NCI-H1092 (cell line): ENCODE data around the gene IFIT1.
"Not testable (repeated sequence)": the region's sequence is repeated elsewhere in the genome, so short reads cannot be mapped to it uniquely, and the experiment has no call there.

ENCODE experiments used
- DNase-seq: peaks from one replicate; lab custom pipeline; 2025; lab: John Stamatoyannopoulos, UW

Gene IFIT1

DNA sequence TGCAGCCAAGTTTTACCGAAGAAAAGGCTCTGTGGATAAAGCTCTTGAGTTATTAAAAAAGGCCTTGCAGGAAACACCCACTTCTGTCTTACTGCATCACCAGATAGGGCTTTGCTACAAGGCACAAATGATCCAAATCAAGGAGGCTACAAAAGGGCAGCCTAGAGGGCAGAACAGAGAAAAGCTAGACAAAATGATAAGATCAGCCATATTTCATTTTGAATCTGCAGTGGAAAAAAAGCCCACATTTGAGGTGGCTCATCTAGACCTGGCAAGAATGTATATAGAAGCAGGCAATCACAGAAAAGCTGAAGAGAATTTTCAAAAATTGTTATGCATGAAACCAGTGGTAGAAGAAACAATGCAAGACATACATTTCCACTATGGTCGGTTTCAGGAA, 10.6 kb downstream of the IFIT1 start:
- DNase-seq: no peak

DNA sequence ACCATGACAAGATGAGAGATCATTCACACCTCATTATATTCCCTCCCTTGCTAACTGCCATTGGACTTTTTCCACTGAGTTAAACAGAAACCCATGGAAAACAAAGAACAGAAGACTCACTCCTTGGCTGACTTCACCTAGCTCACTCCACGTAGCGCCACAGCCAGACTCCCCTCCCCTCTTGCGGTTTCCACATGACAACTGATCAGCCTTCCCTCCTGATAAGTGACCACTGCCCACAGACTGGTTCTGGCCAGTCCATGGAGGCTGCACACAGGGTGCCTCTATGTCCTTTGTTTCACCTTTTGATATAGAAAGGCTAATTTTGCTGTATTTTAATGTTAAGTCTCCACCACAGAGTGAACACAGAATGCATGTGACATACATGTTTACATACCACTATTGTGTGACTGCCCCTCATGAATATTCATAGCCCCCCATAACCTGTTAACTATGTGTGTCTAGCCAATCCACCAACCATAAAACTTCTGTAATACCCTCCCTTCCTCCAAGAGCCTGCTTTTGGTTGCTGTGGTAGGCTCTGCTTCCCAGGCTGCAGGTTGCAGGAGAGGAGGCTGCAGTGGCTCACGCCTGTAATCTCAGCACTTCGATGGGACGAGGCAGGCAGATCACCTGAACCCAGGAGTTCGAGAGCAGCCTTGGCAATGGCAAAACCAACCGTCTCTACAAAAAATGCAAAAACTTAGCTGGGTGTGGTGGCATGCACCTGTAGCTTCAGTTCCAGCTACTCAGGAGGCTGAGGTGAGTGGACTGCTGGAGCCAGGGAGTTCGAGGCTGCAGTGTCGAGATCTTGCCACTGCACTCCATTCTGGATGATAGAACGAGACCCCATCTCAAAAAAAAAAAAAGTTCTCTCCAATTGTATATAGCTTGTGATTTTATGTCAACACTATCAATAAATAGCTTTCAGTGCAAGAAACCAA, 12.0 kb downstream of the IFIT1 start:
- no peak for DNase-seq

DNA sequence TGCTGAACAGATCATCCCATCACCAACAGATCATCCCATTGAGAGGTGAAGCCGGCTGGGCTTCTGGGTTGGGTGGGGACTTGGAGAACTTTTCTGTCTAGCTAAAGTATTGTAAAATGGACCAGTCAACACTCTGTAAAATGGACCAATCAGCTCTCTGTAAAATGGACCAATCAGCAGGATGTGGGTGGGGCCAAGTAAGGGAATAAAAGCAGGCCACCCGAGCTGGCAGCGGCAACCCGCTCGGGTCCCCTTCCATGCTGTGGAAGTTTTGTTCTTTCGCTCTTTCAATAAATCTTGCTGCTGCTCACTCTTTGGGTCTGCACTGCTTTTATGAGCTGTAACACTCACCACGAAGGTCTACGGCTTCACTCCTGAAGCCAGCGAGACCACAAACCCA, 13.8 kb downstream of the IFIT1 start:
- not testable (repeated sequence) for DNase-seq

DNA sequence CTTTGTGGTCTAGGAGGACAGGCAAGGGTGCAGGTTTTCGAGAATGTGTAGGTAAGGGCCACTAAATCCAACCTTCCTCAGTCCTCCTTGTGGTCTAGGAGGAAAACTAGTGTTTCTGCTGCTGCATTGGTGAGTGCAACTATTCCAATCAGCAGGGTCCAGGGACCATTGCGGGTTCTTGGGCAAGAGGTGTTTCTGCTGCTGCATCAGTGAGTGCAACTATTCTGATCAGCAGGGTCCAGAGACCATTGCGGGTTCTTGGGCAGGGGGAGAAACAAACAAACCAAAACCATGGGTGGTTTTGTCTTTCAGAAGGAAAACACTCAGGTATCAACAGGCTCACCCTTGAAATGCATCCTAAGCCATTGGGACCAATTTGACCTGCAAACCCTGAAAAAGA, 15.4 kb downstream of the IFIT1 start:
- DNase-seq: not testable (repeated sequence)

DNA sequence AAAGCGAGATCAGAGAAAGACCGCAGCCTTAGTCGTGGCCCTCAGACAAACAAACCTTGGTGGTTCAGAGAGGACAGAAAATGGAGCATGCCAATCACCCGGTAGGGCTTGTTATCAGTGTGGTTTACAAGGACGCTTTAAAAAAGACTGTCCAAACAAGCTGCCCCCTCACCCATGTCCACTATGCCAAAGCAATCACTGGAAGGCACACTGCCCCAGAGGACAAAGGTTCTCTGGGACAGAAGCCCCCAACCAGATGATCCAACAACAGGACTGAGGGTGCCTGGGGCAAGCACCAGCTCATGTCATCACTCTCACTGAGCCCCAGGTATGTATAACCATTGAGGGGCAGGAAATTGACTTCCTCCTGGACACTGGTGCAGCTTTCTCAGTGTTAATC, 16.9 kb downstream of the IFIT1 start:
- not testable (repeated sequence) for DNase-seq

DNA sequence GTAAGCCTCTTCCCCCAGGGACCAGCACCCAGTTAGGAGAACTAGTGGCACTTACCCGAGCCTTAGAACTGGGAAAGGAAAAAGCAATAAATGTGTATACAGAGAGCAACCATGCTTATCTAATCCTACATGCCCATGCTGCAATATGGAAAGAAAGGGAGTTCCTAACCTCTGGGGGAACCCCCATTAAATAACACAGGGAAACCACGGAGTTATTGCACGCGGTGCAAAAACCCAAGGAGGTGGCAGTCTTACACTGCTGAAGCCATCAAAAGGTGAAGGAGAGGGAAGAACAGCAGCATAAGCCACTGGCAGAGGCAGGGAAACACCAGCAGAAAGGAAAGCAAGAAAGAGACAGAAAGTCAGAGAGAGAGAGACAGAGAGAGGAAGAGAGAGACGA, 18.1 kb downstream of the IFIT1 start:
- not testable (repeated sequence) for DNase-seq

DNA sequence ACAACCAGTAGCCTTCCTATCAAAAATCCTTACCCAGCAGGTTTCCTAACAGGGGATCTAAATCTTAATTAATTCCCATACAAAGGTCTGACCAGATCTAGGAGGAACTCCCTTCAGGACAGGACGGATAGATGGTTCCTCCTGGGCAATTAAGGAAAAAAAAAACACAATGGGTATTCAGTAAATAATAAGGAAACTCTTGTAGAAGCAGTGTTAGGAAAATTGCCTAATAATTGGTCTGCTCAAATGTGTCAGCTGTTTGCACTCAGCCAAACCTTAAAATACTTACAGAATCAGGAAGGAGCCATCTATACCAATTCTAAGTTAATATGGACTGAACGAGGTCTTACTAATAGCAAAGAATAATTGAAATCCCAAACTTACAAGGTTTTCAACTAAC, 18.7 kb downstream of the IFIT1 start:
- not testable (repeated sequence) for DNase-seq

DNA sequence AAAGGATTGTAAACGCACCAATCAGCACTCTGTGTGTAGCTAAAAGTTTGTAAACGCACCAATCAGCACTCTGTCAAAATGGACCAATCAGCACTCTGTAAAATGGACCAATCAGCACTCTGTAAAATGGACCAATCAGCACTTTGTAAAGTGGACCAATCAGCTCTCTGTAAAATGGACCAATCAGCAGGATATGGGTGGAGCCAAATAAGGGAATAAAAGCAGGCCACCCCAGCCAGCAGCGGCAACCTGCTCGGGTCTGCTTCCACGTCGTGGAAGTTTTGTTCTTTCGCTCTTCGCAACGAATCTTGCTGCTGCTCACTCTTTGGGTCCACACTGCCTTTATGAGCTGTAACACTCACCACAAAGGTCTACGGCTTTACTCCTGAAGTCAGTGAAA, 19.9 kb downstream of the IFIT1 start:
- DNase-seq: not testable (repeated sequence)

DNA sequence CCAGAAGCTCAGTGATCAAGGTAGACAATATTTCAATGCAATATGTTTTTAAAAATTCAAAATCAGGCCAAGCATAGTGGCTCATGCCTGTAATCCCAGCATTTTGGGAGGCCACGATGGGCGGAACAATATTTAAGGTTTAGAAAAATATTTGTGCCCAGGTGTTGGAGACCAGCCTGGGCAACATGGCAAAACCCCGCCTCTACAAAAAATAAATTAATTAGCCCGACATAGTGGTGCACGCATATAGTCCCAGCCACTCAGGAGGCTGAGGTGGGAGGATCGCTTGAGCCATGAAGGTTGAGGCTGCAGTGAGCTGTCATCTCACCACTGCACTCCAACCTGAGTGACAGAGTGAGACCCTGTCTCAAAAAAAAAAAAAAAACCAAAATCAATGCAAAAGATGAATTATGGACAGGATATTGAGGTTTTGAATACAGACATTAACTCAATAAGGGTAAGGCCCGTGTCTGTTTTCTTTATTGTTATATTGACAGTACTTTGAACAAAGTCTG, 21.0 kb downstream of the IFIT1 start:
- no peak for DNase-seq

DNA sequence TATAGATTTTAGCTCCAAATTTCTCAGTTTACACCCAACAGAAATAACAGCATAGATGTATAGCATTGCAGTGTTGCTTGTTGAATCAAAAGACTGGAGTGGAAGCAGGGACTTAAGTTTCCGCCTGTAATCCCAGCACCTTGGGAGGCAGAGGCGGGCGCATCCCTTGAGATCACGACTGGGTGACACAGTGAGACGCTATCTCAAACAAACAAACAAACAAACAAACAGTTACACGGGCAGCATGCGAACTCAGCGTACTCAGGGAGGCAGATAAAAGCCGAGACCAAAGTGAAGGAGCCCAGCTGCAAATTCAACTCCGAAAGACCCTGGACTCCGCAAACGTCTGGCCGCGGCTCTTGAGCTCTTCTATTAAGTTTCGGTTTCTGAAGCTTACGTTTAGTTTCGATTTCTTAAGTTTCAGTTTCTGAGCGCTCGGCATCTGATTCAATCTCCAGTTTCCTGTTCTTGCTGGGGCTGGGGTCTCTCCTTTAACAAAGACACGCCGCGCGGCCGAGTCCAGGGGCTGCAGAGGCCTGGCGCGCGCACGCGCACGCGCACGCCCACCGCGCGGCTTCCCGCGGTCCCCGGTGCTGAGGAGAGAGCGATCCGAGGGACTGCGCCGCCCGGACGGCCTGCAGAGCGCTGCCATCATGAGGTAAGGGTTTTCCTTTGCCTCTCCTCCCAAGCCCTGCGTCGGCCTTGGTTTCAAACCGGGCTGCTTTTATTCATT, 21.9 kb downstream of the IFIT1 start, which contains the start of gene IFIT5:
Gene IFIT5 (plus strand): TSS at position 423 of the 733 bp plus-strand sequence. CDS start 231 bp downstream, at position 654.
- peak; percentile 63 for DNase-seq

DNA sequence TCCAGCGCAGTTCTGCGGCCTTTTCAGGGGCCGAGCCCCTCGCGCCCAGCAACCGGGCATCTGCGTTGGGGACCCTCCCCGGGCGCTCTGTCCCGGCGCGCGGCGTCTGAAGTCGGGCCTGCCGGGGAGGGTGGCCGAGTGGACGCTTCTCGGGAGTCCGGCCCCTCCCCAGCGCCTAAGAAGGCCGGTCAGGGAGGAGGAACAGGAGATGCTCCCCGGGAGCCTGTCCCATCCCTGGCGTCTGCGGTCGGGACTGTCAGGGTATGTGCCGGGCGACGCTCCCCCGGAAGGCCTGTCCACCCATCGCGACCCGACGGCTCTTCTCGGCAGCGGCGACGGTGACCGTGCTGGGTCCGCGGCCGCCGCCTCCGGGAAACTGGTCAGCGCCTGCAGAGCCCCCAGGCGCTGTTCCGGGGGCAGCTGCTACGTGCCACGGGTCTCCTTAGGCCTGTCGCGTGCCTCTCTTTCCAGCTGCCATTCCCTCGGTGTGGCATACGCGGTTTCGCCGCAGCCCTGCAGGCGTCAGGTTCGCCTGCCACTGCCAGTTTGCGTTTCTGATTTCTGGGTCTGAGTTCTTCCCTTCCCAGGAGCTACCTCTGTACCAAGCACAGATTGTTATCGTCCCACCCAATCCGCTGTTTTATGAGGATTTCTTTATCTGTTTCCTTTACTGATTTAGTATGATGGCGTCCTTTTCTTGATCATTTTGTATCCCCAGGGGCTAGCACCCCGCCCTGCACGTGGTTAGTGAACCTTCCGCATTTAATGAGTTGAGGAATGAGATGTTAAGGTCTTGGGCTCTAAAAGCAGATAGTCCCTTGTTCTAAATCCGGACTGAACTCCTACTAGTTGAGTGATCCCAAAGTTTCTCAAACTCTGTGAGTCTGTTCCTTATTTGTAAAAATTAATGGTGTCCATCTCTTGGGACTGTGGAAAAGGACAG, 22.7 kb downstream of the IFIT1 start:
- no peak for DNase-seq

DNA sequence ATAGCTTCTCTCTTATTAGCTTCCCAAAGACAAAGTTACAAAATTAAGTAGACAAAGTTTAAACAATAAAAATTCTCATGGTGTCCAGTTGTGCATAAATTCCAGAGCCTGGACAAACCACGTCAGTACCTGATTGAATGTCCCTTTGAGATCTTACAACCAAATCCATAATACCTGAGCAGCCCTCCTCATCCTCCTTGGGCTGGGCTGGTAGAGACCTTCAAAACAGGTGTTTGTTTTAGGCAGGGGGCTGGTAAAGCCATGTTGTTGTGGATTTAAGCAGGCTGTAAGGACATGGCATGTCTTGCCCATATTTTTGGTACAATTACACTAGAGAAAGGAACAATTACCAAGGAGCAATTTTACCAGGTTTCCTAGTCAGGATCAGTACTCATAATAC, 24.0 kb downstream of the IFIT1 start:
- no peak for DNase-seq

DNA sequence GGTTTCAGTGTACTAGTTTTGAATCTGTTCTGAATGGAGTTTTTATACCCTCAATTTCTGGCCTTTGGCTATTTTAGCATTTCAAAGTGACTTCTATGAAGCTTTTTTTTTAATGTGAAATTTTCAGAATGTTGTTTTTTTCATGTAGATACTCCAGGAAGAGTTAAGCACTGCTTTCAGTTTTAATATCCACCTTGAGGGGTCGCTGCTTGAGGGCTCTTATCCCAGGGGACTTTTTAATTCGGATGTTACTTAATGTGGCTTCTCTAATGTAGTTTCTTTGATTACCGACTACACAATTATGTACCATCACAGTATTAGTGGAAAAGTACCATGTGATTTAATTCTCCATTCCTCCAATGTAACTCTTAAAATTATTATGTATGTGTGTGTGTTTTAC, 27.1 kb downstream of the IFIT1 start:
- no peak for DNase-seq

DNA sequence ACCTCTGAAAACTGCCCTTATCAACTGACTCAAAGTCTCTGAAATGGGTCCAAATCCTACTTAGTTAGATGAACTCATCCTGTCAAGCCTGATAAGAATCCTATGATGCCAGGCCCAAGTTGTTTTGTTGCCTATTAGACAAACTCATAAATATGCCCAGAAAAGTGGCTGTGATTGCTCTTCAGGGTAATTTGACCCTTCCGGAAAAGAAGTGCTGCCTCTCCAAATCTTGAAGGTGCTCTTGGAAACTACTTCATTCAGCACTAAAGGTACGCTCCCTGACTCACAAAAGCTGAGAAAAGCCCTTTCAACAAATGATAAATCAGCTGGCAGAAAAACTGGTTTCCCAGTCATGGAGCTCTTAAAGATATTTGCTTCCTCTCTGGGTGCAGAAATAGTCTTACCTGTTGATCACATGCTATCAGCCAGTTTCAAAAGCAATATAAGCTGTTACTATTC, 28.6 kb downstream of the IFIT1 start:
- no peak for DNase-seq

DNA sequence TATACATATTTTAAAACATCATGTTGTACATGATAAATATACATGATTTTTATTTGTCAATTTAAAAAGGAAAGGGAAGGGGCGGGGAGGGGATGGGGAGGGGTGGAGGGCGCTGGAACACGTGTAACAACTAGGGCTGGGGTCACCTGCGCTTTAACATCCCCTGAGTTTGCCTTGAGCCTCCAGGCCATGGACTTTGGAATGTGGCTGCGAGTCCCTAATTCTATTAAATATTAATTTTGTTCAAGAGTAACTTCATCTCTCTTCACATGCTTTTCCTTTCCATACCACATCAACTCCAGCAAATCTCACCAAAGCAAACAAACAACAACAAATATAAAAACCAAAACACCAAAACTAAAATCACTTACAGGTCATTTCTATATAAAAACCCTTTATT, 32.6 kb downstream of the IFIT1 start:
- DNase-seq: no peak

DNA sequence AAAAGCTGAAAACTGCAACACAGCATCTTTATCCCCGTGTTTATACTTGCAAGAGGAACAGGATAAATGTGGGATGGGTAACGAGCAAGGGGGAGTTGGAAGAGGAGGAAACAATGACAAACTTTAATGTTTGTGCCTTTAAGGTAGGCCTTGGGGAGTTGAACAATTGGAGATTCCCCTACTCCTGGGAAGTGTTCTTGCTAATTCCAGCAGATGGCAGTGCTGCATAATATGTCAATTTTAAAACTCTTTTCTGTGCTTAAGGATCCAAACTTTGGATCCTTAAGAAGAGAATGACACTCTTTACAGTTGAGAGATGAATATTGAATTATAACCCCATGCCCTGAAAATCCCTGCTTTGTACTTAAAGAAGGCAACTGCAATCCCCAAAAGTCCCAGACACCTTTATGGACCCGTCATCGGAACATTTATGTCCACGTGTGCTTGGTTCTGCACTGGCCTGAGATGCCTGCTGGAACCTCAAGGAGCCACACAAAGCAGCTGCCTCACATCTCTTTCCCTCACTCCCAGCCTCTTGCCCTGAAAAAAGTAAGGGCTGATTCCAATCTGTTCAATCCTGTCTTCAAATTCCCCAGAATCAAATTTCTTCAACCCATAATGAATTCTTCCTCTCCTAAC, 33.9 kb downstream of the IFIT1 start:
- no peak for DNase-seq

DNA sequence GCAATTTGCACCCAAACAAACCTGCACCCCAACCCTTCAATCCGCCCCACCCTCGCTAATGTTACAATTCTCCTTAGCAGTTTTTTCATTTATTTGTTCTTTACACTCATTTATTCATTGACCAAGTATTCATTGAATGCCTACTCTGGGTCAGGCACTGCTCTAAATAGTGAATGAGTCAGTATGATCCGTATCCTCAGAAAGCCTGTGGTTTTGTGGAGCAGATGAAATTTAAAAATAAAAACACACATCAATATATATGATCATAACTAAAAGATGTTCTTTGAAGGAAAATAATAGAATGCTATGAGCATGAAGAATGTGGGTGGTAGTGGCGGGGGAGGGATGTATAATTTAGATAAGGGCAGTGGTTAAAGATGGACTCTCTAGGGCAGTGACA, 35.2 kb downstream of the IFIT1 start:
- no peak for DNase-seq

DNA sequence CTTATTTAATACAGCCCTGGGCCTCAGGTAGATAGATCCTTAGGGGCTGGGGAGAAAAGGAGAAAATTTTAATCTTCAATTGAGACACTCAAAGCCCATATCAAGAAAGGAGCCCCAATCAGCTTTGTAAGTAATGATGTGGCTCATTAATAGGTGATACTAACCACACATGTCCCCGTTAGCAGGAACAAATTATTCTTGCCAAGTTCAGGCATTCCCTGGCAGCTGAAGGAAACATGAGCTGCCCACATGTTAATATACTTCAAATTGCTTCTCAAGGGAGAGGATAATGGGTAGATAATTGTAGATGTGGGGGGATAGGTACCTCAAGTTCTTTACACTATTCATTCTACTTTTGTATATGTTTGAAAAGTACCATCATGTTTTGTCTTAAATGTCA, 36.5 kb downstream of the IFIT1 start:
- no peak for DNase-seq

DNA sequence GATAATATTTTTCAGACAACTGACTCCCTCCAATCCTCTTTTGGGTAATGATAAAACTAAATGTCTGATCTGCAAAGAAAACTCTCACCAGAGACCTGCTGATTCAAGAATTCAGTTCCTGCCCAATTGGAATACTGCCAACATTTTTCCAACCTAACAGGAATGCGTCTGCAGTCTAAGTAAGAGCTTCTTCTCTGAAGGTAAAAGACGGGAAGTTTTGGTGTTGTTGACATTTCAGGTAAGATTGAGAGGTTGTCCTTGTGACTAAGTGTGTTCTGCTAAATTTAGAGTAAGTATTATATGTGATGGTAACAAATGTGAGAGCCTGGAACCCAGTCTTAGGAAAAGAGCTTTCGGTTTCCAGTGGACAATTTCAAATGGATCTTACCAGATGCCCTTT, 39.6 kb downstream of the IFIT1 start:
- DNase-seq: no peak

DNA sequence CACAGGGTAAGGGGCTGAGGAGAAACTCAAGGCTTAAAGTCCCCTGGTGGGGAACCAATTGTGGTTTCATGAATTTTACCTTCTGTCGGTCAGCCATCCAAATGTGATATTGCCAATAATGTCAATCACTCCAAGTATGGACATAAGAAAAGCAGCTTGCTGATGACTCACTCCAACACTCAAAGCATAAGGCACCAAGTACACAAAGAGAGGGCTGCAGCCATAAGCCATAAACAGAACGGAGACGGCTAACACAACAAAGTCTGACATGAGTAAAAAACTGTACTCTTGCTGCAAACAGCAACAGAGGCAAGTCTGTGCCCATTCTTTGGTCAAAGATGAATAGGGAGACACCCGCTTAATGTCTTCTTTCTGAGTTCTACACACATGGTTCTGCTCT, 46.1 kb downstream of the IFIT1 start:
- DNase-seq: no peak
